H1 (cell line): ENCODE results near the gene ACER1. TPM values are rescaled to one million over a fixed set of nuclear protein-coding genes. Genes with fewer than 3 reads are reported as not detected.

Experiments used
- CTCF ChIA-PET: fragments of 300-600 bp; sonication (Branson Sonifier 250); formaldehyde crosslinking; loops from one replicate; lab custom pipeline; 2021; ENCODE audit not compliant: partially characterized antibody; lab: Charles Lee
- POLR2A ChIA-PET: fragments of 300-600 bp; sonication (Branson Sonifier 250); formaldehyde crosslinking; loops from one replicate; lab custom pipeline; 2021; ENCODE audit warnings: inconsistent platforms; ENCODE audit not compliant: partially characterized antibody; lab: Charles Lee
- DNase-seq, 2 experiments: peaks; one replicate each; pipeline versions ENCODE4 v3.0.0 to v3.0.0-alpha.2; 2010 to 2022; ENCODE audit warnings: low spot score in 2 of 2, low read depth in 1 of 2, mixed read lengths in 1 of 2
- FAIRE-seq: peaks from 2 replicates; lab custom pipeline; 2011; peaks lifted over from hg19 to GRCh38; lab: Jason Lieb, UNC
- H2AFZ ChIP-seq: 2 replicates; pipeline ENCODE4 v1.8.1; 2012; ENCODE audit warnings: low read length, inconsistent platforms
- H2AK5ac ChIP-seq: 2 replicates; pipeline ENCODE4 v1.6.1; 2013; ENCODE audit warnings: low read depth, low read length
- H2BK120ac ChIP-seq: replicated peaks from 2 replicates; pipeline ENCODE3; 2013; ENCODE audit warnings: low read depth, low read length, inconsistent platforms
- H2BK12ac ChIP-seq: 2 replicates; pipeline ENCODE4 v1.6.1; 2013; ENCODE audit warnings: low read depth, low read length
- H2BK15ac ChIP-seq: 2 replicates; pipeline ENCODE4 v1.6.1; 2013; ENCODE audit warnings: low read length
- H2BK20ac ChIP-seq: 2 replicates; pipeline ENCODE4 v1.6.1; 2013; ENCODE audit warnings: low read length
- H2BK5ac ChIP-seq: 2 replicates; pipeline ENCODE4 v1.6.1; 2013; ENCODE audit warnings: low read depth, low read length
- H3K14ac ChIP-seq: 2 replicates; pipeline ENCODE4 v1.6.1; 2013; ENCODE audit warnings: inconsistent platforms; ENCODE audit not compliant: insufficient read length
- H3K18ac ChIP-seq: 2 replicates; pipeline ENCODE4 v1.6.1; 2013; ENCODE audit warnings: low read length; ENCODE audit errors: extremely low read depth
- H3K23ac ChIP-seq: 2 replicates; pipeline ENCODE4 v1.6.1; 2013; ENCODE audit warnings: inconsistent platforms; ENCODE audit not compliant: insufficient read length
- H3K23me2 ChIP-seq: 2 replicates; pipeline ENCODE4 v1.6.1; 2013; ENCODE audit warnings: low read depth, low read length
- H3K27ac ChIP-seq: 2 replicates; pipeline ENCODE4 v1.6.1; 2011; ENCODE audit warnings: low read depth, low read length, inconsistent platforms
- H3K27me3 ChIP-seq, 4 experiments: replicated peaks in 1 of 4; 1 replicate in 1 of 4; 2 replicates in 3 of 4; pipeline versions ENCODE4 v1.6.1 to v1.8.1; 2011 to 2013; ENCODE audit warnings: low read length in 3 of 4, mild to moderate bottlenecking in 3 of 4, inconsistent platforms in 2 of 4, mixed read lengths in 2 of 4, moderate library complexity in 1 of 4; ENCODE audit not compliant: control insufficient read depth in 3 of 4, insufficient read depth in 3 of 4; ENCODE audit errors: extremely low read depth in 1 of 4
- H3K36me3 ChIP-seq, 4 experiments: 2 replicates each; pipeline versions ENCODE4 v1.6.1 to v1.8.1; 2011 to 2013; ENCODE audit warnings: mild to moderate bottlenecking in 4 of 4, low read length in 3 of 4, moderate library complexity in 2 of 4, control low read depth in 1 of 4, inconsistent platforms in 1 of 4; ENCODE audit not compliant: insufficient read depth in 4 of 4, control insufficient read depth in 2 of 4
- H3K4ac ChIP-seq: replicated peaks from 2 replicates; pipeline ENCODE3; 2013; ENCODE audit warnings: low read length, low read depth, mixed read lengths, inconsistent platforms; ENCODE audit not compliant: insufficient read length
- H3K4me1 ChIP-seq, 4 experiments: replicated peaks in 1 of 4; 1 replicate in 1 of 4; 2 replicates in 3 of 4; pipeline versions ENCODE4 v1.6.1 to v1.8.1; 2011 to 2013; ENCODE audit warnings: low read length in 3 of 4, inconsistent platforms in 2 of 4, mixed read lengths in 1 of 4; ENCODE audit not compliant: insufficient read depth in 4 of 4, control insufficient read depth in 3 of 4
- H3K4me2 ChIP-seq, 2 experiments: 2 replicates each; pipeline versions ENCODE4 v1.6.1 to v1.8.1; 2011 to 2013; ENCODE audit warnings: low read depth in 2 of 2, low read length in 2 of 2, control low read depth in 1 of 2, inconsistent platforms in 1 of 2, mild to moderate bottlenecking in 1 of 2; ENCODE audit not compliant: insufficient read depth in 1 of 2
- H3K4me3 ChIP-seq, 4 experiments: fragments of 200-600, 300-600 bp in 1 of 4; sonication (generic), shearing (Covaris generic), sonication (Bioruptor Twin) in 1 of 4; 2 replicates each; pipeline versions ENCODE4 v1.5.1 to v1.8.1; 2011 to 2016; ENCODE audit warnings: low read length in 4 of 4, low read depth in 3 of 4, control low read depth in 2 of 4, inconsistent platforms in 2 of 4, mild to moderate bottlenecking in 2 of 4, mixed read lengths in 1 of 4, moderate library complexity in 1 of 4; ENCODE audit not compliant: insufficient read depth in 2 of 4; ENCODE audit errors: extremely low read depth in 1 of 4
- H3K56ac ChIP-seq: replicated peaks from 2 replicates; pipeline ENCODE3; 2013; ENCODE audit warnings: low read depth, mild to moderate bottlenecking, mixed read lengths, low read length, inconsistent platforms; ENCODE audit not compliant: insufficient read length
- H3K79me1 ChIP-seq: 2 replicates; pipeline ENCODE4 v1.6.1; 2013; ENCODE audit warnings: low read depth, low read length, control low read depth
- H3K79me2 ChIP-seq, 2 experiments: 2 replicates each; pipeline versions ENCODE4 v1.6.1 to v1.8.1; 2012 to 2013; ENCODE audit warnings: low read length in 2 of 2, mild to moderate bottlenecking in 2 of 2, inconsistent platforms in 1 of 2; ENCODE audit not compliant: insufficient read depth in 2 of 2, control insufficient read depth in 1 of 2
- H3K9ac ChIP-seq, 4 experiments: replicated peaks in 1 of 4; 1 replicate in 1 of 4; 2 replicates in 3 of 4; pipeline versions ENCODE4 v1.6.1 to v1.8.1; 2011 to 2013; ENCODE audit warnings: low read depth in 3 of 4, low read length in 3 of 4, control low read depth in 2 of 4, mild to moderate bottlenecking in 2 of 4, moderate library complexity in 2 of 4, inconsistent platforms in 1 of 4; ENCODE audit errors: extremely low read depth in 1 of 4
- H3K9me3 ChIP-seq, 2 experiments: 2 replicates each; pipeline versions ENCODE4 v1.6.1 to v1.8.1; 2012 to 2013; ENCODE audit warnings: mild to moderate bottlenecking in 2 of 2, moderate library complexity in 2 of 2, control low read depth in 1 of 2, inconsistent platforms in 1 of 2, low read depth in 1 of 2, low read length in 1 of 2, mixed read lengths in 1 of 2; ENCODE audit not compliant: insufficient read depth in 2 of 2
- H4K20me1 ChIP-seq, 2 experiments: replicated peaks in 1 of 2; 2 replicates each; pipeline versions ENCODE3 to v1.8.1; 2011 to 2013; ENCODE audit warnings: inconsistent platforms in 2 of 2, low read length in 2 of 2, mild to moderate bottlenecking in 1 of 2; ENCODE audit not compliant: insufficient read depth in 2 of 2, control insufficient read depth in 1 of 2
- H4K5ac ChIP-seq: 2 replicates; pipeline ENCODE4 v1.6.1; 2013; ENCODE audit warnings: low read length, low read depth, mixed read lengths, inconsistent platforms; ENCODE audit not compliant: insufficient read length
- H4K8ac ChIP-seq: 2 replicates; pipeline ENCODE4 v1.8.0; 2013; ENCODE audit warnings: mild to moderate bottlenecking, moderate library complexity, low read length, inconsistent platforms; ENCODE audit not compliant: insufficient read depth; ENCODE audit errors: extremely low read depth
- H4K91ac ChIP-seq: replicated peaks from 2 replicates; pipeline ENCODE3; 2013; ENCODE audit warnings: low read length, mixed read lengths, inconsistent platforms; ENCODE audit not compliant: insufficient read length
- MAX ChIP-seq: IDR thresholded peaks from 2 replicates; pipeline ENCODE4 v1.6.1; 2012; ENCODE audit warnings: inconsistent platforms
- WGBS, 2 experiments: shearing (Covaris generic) in 1 of 2; methylation state at CpG; one replicate each; pipeline versions ENCODE4 v1.1.6 to v1.1.7; 2013 to 2015; ENCODE audit warnings: low lambda C conversion rate in 2 of 2, mixed read lengths in 2 of 2, inconsistent platforms in 1 of 2, low coverage in 1 of 2, missing lambda C conversion rate in 1 of 2; ENCODE audit not compliant: insufficient replicate concordance in 2 of 2, insufficient coverage in 1 of 2, insufficient read length in 1 of 2; ENCODE audit errors: extremely low coverage in 1 of 2, missing lambda C conversion rate in 1 of 2; 5-methylcytosine and 5-hydroxymethylcytosine counted together
- polyA plus RNA-seq, 7 experiments: library from polyadenylated mRNA; depleted of rRNA in 3 of 7; stranded (reverse) in 5 of 7; unstranded in 2 of 7; fragments of >200 nt in 5 of 7; fragments of 200-250 nt in 2 of 7; gene quantifications; 1 replicate in 5 of 7; 2 replicates in 1 of 7; 4 replicates in 1 of 7; pipeline versions ENCODE4 v1.2.1 to v1.2.3, GENCODE V29; 2011 to 2013; ENCODE audit warnings: missing spikeins in 2 of 7, mixed read lengths in 2 of 7
- total RNA-seq: library from RNA; stranded (reverse); fragmentation: NEBNext Ultra II Directional; extraction: Animal tissue kit (Norgen Biotek cat#: 25700); gene quantifications from 2 replicates; pipeline ENCODE4 v1.2.1, GENCODE V29; 2021

The ACER1 gene
- total and polyA plus RNA-seq, 2 of the 8 experiments (the other 6 are each of a cell fraction or from before 2014, with no cell fraction given) = 0.05 TPM; not detected in 1

- no peak overlapping the region for H3K4me2 ChIP-seq
- H3K14ac ChIP-seq = no peak overlapping the region
- H3K4me1 ChIP-seq = no peaks in the 10 kb centered on the region
- no peak for FAIRE-seq
- H2BK12ac ChIP-seq = no peak overlapping the region
- H2BK120ac ChIP-seq = no peak overlapping the region
- H3K23me2 ChIP-seq = no peaks in the 10 kb centered on the region
- no peaks in the 10 kb centered on the region for H3K79me1 ChIP-seq
- no peak overlapping the region for H3K27ac ChIP-seq
- H2AFZ ChIP-seq = no peak overlapping the region
- no peak overlapping the region for H4K5ac ChIP-seq
- WGBS, 2 experiments = 63% methylated on average over 4 of the region's 4 CpGs; no CpG with 5 or more reads in 1 of the 2 experiments
- no peak overlapping the region for H3K9ac ChIP-seq
- H3K18ac ChIP-seq = no peak overlapping the region
- no peak overlapping the region for H3K23ac ChIP-seq
- H3K36me3 ChIP-seq = no peaks in the 10 kb centered on the region
- H3K9me3 ChIP-seq = peaks cover 41 to 66% of the 10 kb centered on the region in 2 experiments
- no peaks in the 10 kb centered on the region for H3K27me3 ChIP-seq
- ChIA-PET POLR2A (interaction anchor here (0.9 kb wide), 1 partner anchor 176 kb away, joined by 3 read pairs; no protein-coding TSS in a partner anchor), CTCF (interaction anchor here (1.0 to 1.2 kb wide), 2 partner anchors 13 to 26 kb away, joined by 4 read pairs; no protein-coding TSS in a partner anchor)
- no peak overlapping the region for H2AK5ac ChIP-seq
- H2BK5ac ChIP-seq = no peak overlapping the region
- TF ChIP-seq MAX = no peak
- no peaks in the 10 kb centered on the region for H3K79me2 ChIP-seq
- no peak overlapping the region for H3K4me3 ChIP-seq
- no peak for DNase-seq
- H2BK20ac ChIP-seq = no peak overlapping the region
- no peak overlapping the region for H3K56ac ChIP-seq
- H4K91ac ChIP-seq = no peak overlapping the region
- no peak overlapping the region for H3K4ac ChIP-seq
- no peaks in the 10 kb centered on the region for H4K20me1 ChIP-seq
- H4K8ac ChIP-seq = no peak overlapping the region
- H2BK15ac ChIP-seq = no peak overlapping the region
These were observed 46.7 kb downstream of the ACER1 start for GRCh38 chr19:6286676-6287075.
